Ovary (tissue), 3 donors: ENCODE measurements around the gene PLXNA4.

Experiments used
- EP300 ChIP-seq: sonication (generic); formaldehyde crosslinking; IDR thresholded peaks from one replicate; pipeline ENCODE4 v1.6.1; 2017; ENCODE audit warnings: antibody characterized with exemption
- POLR2A ChIP-seq: fragments of 450-650 bp; IDR thresholded peaks from one replicate; pipeline ENCODE4 v1.6.1; 2017; ENCODE audit warnings: antibody characterized with exemption, mild to moderate bottlenecking, moderate library complexity
- TF ChIP-seq, protein P1 (sequence below), 3 donors: fragments of 450-650 bp in 2 of 3; fragments of 200-600 bp in 1 of 3; IDR thresholded peaks; one replicate each; pipeline versions ENCODE4 v1.5.1 to v1.8.0; 2016 to 2022; ENCODE audit warnings: antibody characterized with exemption in 3 of 3, mild to moderate bottlenecking in 1 of 3
- donor health status: DM: no; HTN: no; CAD: no.

DNA sequence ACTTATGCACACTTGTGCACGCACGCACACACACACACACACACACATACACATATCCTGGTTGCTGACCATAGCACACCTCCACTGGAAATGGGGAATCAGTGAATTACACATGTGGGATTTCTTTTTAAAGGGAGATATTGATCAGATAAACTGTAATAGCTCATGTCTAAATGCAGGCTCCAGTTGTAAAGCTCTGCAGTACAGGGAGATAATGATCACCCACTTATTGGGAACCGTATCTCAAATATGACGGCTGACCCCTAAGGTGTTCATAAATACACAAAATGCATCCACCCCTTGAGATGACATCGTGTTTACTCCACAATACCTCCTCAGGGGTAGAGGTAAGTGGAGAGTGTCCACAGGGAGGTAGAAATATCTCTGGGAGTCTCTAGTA lies 79.2 kb downstream of the PLXNA4 start:
- TF ChIP-seq, protein P1, sequence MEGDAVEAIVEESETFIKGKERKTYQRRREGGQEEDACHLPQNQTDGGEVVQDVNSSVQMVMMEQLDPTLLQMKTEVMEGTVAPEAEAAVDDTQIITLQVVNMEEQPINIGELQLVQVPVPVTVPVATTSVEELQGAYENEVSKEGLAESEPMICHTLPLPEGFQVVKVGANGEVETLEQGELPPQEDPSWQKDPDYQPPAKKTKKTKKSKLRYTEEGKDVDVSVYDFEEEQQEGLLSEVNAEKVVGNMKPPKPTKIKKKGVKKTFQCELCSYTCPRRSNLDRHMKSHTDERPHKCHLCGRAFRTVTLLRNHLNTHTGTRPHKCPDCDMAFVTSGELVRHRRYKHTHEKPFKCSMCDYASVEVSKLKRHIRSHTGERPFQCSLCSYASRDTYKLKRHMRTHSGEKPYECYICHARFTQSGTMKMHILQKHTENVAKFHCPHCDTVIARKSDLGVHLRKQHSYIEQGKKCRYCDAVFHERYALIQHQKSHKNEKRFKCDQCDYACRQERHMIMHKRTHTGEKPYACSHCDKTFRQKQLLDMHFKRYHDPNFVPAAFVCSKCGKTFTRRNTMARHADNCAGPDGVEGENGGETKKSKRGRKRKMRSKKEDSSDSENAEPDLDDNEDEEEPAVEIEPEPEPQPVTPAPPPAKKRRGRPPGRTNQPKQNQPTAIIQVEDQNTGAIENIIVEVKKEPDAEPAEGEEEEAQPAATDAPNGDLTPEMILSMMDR (IDR thresholded peaks at IDR 0.05) = no peak
- TF ChIP-seq POLR2A (no peak), EP300 (no peak)
